GM19351 (cell line): Measurements from ENCODE around the gene ATP5F1B.
"Not testable (repeated sequence)": the region's sequence is repeated elsewhere in the genome, so short reads cannot be mapped to it uniquely, and the experiment has no call there.

Experiments
- ATAC-seq: cut with Tn5 transposase; IDR thresholded peaks from one replicate; pipeline ENCODE4 v1.9.1; 2021; ENCODE audit warnings: mild to moderate bottlenecking, moderate library complexity; ENCODE audit not compliant: unreplicated experiment

Gene ATP5F1B

DNA sequence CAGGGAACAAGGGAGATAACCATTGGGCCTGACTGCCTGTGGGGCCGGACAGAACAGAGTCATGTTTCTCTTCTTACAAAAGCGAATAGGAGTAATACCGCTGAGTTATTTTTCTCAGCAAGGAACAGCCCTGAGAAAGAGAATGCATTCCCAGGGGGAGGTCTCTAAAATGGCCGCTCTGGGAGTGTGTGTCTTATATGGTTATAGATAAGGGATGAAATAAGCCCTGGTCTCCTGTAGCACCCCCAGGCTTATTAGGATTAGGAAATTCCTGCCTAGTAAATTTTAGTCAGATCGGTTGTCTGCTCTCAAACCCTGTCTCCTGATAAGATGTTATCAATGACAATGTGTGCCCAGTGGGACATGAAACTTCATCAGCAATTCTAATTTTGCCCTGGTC, 8.0 kb upstream of the ATP5F1B start:
- ATAC-seq, result not testable (repeated sequence)

DNA sequence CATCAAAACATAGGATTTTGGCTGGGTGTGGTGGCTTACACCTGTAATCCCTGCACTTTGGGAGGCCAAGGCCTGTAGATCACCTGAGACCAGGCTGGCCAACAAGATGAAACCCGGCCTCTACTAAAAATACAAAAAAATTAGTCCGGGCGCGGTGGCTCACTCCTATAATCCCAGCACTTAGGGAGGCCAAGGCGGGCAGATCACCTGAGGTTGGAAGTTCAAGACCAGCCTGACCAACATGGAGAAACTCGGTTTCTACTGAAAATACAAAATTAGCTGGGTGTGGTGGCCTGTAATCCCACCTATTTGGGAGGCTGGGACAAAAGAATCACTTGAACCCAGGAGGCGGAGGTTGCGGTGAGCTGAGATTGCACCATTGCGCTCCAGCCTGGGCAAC, 2.2 kb upstream of the ATP5F1B start:
- ATAC-seq, result not testable (repeated sequence)

DNA sequence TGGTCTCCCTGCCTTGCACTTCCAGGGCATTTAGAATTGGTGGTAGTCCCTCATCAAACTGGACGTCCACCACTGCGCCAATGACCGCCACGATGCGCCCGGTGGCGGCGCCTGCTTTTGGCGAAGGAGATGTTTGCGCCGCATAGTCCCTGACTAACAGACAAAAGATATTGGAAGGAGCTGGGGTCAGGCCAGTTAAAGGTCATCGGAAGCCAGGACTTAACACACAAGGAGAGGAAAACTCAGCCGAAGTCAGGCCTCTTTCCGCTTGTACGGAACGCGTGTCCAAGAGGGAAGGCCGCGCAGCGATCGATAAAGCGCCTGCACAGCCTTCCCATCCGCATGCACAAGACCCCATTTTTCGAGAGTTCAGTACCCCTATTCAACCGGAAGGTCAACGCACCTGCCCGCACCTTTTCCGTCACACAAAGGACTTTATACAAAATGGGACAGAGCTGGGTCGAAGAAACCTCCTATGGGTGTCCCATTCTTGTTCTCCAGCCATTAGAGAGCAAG, 525 bp downstream of the ATP5F1B start:
- no peak for ATAC-seq

DNA sequence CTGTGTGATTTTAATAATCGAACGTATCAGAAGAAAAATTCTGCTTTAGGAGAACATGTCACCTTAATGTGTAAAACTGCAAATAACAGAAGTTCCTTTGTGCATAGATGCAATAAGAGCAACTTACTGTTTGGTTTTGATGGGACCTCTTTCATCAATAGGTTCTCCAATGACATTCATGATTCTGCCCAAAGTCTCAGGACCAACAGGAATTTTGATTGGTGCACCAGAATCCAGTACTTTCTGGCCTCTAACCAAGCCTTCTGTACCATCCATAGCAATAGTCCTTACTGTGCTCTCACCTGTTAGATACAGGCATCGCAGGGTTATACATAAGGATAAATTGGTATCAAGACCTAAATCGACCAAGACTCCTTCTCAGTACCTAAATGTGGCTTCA, 1.1 kb downstream of the ATP5F1B start:
- ATAC-seq, result no peak

DNA sequence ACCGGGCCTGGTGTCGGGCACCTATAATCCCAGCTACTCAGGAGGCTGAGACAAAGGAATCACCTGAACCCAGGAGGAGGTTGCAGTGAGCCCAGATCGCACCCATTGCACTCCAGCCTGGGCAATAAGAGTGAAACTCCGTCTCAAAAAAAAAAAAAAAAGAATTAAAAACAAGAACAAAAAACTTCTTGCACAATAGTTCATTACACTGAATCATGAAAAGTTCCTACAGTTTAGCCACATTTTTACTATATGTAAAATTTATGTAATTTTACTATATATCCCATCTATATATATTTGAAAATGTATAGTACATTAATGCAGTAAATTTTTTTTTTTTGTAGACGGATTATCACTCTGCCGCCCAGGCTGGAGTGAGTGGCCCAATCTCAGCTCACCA, 4.6 kb downstream of the ATP5F1B start:
- no peak for ATAC-seq

DNA sequence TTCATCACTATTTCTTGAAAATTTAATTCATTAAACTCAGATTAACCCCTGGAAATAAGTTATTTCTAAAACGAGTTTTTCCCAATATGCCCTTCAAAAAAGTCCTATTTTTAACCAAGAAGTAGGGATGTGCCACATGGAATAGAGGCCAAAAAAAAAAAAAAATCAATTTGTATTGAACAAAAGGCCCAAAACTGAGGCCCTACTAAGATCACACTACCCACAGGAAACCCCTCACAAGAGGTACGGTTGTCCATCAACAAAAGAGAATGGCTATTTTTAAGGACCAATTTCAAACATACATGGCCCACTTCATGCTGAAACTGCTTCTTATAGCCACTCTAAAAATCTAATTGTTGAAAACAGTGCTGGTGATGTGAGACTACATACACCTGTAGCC, 8.2 kb downstream of the ATP5F1B start:
- ATAC-seq, result no peak

DNA sequence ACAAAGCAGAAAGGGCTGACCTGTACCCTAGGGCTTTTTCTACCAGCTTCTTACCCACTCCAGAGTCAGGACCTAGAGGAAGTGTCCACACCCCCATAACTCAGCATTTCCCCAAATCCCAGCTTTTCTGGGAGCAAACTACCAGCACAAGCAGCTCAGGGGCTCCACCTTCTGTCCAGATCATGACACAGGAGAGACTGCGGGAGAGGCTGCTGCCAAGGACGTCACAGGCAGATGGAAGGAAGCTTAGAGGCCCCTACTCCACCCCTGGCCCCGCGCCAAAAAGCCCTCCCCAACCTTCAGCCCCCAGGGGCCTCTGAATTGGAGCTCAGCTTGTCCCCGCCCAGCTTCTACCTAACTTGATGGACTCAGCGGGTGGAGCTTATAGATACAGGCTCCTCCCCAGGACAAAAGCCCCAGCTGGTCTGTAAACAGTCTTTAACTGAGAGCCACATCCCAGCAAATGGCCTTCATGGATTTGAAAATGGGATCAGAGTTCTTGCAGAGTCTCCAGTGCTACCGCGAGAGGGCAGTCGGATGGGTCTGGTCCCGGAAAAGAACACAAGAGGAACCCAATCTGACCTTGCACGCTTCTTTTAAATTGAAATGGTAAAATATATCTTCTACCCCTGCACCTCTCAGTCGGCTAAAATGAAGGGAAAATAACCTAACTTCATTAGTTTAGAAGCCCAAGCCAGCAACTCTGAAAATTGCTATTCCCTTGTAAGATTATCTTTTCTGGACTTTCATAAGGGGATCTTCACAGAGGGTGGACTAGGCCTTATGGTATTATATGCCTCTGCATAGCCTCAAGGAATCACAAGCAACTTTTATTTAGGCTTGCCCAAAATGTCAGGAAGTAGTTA, 8.9 kb downstream of the ATP5F1B start:
- ATAC-seq, result peak; percentile 53

DNA sequence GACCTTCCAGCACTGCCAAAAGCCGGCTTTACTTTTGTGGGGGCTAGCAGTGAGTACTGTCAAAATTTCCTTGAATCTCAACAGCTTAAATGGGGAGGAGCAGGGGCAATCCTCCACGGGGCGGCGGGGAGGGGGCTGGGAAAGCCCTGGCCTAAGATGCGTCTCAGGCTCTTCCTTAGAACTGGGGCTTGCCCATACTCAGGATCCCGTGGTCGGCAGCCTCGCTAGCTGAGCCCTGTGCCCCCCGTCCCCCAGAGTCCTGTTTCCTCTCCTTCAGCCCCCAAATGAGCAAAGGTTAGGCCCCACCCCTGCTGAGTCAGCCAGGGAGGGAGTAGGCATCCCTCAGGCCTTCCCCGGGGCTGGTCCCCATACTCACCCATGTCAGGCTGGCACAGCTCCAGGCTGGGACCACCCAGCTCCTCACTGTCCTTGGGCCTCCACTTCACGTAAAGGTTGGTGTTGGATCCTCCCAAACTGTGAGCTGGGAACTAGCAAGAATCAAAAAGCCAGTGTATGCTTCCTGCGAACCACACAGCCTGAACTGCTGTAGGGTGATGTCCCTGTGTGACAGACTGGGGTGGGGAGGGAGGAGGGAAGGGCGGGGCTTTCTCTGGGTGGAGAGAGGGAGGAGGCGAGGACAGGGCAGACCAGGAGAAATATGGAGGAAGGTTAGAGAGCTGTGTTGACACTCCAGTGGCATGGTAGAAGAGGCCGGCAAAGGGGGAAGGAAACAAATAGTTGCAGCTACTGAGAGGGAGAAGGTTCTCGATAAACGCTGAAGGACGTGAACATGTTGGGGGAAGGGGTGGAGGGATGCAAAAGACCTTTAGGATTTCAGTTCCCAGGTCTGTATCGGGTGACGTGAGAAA, 9.7 kb downstream of the ATP5F1B start:
- peak; percentile 39 for ATAC-seq

DNA sequence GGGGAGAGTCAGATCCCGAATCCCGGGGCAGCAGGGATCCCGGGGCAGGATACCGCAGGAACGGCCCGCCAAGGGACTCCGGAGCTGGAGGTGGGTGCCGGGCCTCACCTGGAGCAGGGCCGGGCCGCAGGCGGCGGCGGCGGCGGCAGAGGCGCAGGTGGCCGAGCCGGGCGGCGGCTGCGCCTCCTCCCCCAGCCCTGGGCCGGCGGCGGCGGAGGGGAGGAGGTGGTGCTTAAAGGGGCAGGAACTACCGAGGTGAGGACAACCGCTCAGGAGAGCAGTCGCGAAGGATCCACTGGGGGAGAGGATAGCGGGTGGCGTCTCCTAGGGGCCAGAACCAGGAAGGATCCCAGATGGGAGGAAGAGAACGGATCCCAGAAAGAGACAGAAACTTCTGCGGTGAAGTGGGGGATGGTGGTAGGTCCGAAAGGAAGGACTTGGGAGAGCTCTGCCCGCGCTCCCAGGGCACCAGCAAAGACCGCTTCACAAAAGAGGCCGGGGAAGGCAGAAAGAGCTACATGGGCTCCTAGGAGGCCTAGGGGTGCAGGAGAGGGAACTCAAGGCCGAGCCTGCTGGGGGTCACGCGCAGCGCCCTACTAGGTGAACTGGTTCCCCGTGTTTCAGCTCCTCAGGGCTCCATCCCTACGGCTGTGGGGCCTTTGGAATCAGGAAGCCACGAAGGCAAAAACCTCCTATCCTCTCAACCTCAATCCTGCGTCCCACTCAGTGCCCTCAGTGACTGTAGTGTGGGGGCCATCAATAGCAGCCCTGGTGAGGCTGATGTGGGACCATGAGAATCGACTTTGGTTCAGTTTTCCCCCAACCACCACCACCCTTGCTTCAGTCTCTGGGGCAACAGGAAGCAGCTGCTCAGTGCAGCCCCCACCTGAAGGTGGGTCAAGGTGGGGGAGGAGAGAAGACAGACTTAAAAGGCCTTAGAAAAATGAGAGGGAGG, 10.7 kb downstream of the ATP5F1B start:
- ATAC-seq, result peak; percentile 34

DNA sequence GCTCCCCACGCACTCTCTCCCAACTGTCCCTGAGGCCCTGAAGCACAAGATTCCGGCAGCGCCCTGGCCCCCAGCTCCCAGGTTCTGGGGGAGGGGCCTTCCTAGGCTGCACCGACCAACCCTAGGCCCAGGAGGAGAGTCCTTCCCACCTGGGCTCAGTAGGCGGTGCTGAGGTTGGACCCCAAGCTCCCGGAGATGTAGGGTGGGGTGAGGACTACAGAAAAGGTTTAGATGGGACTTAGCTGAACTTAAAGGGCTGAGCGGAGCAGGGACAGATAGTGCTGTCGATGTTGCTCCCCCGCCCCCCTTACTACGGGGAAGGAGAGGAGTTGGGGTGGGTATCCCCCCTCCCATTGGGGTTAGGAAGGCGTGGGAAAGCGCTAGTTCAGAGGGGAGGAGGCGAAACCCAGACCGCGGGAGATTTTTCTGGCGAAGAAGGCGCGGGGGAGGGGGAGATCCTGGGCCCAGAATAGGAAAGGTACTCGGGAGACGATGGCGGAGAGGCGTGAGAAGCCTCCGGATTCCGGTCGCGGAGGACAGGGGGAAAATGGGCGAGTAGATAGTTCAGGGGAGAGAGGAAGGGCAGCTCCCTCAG, 11.4 kb downstream of the ATP5F1B start:
- ATAC-seq, result no peak

DNA sequence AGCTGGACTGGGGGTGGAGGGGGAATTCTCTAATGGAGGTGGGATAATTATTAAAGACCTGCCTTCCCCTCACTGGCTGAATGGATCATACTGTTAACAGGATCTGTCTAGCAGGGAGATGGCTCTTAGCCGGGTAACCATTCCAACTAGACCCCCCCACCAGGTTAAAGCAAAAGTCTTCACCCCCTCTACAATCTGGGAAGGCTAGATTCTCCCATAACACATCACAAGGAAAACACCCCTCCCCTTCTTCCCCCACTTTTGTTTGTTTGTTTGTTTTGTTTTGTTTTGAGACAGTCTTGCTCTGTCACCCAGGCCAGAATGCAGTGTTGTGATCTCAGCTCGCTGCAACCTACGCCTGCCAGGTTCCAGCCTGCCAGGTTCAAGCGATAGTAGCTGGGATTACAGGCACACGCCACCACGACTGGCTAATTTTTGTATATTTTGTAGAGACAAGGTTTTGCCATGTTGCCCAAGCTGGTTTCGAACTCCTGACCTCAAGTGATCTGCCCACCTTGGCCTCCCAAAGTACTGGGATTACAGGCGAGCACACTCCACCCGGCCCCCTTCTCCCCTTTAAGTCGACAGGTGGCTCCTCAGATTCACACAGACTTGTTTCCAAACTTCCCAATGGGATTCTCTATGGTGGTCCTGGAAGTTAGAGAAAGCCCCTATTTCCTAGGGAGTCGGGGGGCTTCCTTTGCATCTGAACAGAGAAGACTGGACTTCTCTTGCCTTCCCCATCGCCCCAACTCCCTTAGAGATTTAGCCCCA, 12.1 kb downstream of the ATP5F1B start:
- ATAC-seq, result no peak

DNA sequence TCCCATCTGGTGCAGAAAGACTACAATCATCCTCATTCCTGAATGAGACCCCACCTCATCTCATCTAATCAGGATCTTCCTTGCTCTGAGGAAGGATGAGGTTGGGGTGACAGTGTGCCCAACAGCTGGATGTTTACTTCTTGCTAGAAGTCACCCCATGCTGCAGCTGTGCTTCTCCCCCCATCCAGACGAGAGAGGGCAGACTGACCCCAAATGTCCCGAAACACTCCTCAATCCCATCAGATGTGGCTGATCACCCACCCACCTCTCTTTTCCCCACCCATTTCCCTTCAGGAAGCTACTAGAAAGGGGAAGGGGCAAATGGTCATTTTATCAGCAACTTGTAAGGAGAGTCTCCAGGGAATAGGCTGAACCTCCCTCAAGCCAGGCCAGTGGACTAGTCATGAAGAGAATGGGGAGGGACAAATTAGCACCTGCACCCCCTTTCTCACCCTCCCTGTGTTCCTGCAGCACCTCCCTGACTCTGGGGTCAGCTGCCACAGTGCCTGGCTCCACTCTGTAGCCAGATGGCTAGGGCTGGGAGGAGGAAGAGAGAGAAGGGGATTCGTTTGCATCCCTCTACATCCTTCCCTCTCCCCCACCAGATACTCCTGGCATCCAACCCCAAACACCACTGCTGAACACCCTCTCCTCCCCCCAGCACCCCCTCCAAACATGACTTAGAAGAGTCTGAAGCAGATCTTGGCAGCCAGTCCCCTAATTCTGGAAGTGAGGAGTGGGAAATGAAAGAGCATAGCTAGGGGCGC, 12.9 kb downstream of the ATP5F1B start:
- no peak for ATAC-seq

DNA sequence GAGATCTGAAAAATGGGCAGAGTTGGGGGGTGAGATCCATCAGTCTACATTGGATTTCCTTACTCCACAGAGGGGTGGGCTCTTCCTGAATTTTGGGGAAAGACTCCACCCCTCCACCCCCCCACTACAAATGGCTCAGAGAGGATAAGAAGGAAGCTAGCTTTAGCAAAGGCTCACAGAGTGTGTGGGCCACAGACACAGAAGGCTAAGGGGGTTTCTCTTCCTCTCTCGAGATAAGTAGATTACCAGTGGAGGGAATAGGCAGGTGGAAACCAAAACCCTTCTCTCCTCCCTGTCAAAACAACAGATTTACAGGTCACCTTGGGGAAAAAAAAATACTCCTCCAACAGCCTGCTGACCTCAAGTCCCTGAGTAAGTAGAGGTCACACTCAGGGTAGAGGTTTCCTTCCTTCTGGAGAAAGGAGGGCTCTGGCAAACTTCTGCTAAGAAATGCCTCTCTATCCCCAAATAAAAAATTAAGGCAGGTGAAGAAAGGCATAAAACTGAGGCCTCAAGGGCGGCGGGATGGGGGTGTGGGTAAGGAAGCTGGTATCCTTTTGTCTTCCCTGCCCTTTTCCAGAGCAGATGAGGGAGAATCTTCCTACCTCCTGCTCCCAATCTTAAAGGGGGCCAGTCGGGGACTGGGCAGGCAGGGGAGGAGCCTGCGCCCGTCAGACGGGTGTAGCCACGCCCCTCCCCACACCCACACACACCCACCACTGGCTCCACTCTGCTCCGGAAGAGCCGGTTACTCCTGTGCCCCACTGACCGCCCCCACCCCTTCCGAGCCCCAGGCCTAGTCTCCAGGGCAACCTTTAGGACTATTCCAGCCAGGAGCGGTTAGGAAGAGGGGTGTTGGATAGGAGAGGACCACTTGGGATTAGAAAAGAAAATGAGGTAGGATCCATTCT, 13.7 kb downstream of the ATP5F1B start:
- ATAC-seq, result peak; percentile 31

DNA sequence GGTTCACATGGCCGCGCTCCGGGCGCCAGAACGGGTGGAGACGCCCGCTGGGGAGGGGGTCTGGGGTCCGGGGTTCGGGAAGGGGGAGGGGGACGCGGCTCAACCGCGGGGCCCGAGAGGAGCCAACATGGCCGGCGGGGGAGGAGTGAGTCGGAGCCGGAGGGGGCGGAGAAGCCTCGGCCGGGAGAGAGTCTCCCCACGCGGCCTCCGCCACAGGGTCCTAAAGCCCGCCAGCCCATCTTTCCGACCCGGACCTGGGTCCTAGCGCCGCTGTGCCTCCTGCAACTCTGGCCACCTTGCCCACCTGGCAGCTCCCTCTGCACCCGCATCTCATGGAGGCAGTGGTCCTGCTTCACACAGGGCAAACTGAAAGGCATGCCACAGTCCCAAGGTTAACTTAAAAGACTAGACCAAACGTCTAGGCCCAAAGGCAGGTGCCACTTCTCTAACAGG, 15.6 kb downstream of the ATP5F1B start, which contains the start of gene BAZ2A:
Gene BAZ2A, minus strand, starts transcription at position 147 of the 453 bp plus-strand sequence. CDS start 12,796 bp downstream, outside the sequence.
- peak; percentile 51 for ATAC-seq

DNA sequence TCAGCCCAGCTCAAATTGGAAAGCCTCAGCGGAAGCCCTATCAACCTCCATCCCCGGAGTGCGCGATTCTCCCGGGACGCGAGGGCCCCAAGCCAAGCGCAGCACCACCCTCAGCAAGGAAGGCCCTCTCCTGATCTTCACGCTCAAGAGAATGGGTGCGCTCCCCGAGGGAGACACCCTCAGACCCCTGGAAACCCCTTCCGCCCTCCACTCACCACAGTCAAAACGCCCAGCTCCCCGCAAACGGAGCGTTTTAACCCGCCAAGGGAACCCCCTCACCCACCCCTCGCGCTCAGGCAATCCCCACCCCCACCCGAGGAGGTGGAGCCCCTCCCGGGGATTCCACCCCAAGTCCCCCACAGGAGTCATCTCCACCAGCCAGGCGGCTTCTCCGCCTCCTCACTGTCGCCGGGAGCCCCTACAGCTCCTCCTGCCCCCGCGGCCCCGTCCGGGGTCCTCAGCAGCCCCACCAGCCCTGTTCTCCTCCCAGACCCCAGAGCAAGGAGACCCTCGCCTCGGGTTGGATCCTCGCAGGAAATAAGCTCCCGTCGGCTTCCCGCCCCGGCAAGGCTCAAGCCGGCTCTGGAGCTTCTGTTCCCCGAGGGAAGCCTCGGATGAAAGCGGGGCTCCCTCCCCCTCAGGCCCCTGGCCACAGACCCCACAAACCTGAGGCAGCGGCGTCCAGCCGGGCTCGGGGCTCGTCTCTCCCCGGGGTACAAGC, 16.2 kb downstream of the ATP5F1B start:
- ATAC-seq, result peak; percentile 1

DNA sequence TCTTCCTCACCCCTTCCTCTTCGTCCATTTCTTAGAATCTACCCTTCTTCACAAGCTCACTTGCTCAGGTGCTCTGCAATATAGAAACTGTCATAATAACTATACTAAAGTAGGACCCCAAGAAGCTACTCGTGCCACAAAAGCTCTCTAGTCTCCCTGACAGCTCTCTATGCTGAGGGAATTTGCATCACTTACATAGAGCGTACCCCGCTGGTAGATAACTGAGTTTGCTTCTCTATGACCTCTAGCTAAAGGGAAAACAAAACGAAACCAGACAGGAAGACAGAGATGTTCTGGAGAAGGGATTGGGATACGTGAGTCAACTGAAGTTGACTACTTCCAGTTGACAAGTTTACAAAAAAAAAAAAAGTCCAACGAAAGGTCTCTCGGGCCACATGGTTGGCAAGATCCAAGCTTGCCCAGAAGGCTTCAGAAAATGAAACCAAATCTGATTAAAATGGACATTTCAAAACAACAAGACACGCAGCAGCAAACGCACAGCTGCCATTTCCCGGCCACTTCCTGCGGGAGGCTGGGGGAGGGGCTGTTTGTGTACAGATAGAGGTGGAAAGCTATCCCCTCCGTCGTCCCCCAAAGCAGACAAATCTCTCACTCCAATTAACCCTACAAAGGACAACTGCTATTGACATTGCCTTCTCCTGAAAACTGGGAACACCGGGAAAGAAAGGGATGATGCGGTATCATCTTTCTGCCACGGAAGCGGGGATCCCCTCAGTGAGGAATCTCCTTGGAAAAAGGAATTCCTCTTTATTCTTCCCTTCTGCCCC, 16.9 kb downstream of the ATP5F1B start:
- no peak for ATAC-seq
